ENCODE data around the gene DISP3.

GRCh38 chr1:11558871-11559590, 80.1 kb downstream of the DISP3 start:
- TF ChIP-seq CTCF (IDR thresholded peaks at IDR 0.05; ENCODE audit: poor library complexity) (no peak), EZH2phosphoT487 (IDR thresholded peaks at IDR 0.05; ENCODE audit: low read depth, severe bottlenecking, unreplicated experiment) (no peak)

Data from hepatocyte (in vitro differentiated cells).